Neural cell (in vitro differentiated cells): ENCODE measurements around the gene TSPAN11. TPM values are rescaled to one million over a fixed set of nuclear protein-coding genes. Genes with fewer than 3 reads are reported as not detected.
"Not testable (repeated sequence)": the region's sequence is repeated elsewhere in the genome, so short reads cannot be mapped to it uniquely, and the experiment has no call there.

ENCODE experiments used
- H2AFZ ChIP-seq: fragments of 200-600, 300-800 bp; sonication (generic), shearing (Covaris generic); 2 replicates; pipeline ENCODE4 v1.6.0; 2014; ENCODE audit warnings: low read depth, mild to moderate bottlenecking, antibody characterized with exemption, low read length, moderate library complexity
- H3F3A ChIP-seq: fragments of 200-600 bp; shearing (Covaris generic); 2 replicates; pipeline ENCODE4 v1.6.1; 2016; ENCODE audit warnings: mild to moderate bottlenecking, moderate library complexity, mixed read lengths, antibody characterized with exemption, low read length; ENCODE audit not compliant: insufficient read depth, poor library complexity, severe bottlenecking
- H3K27ac ChIP-seq: fragments of 200-600, 300-800 bp; sonication (generic), shearing (Covaris generic); 2 replicates; pipeline ENCODE4 v1.5.1; 2014; ENCODE audit warnings: mild to moderate bottlenecking, low read length, moderate library complexity
- H3K27me3 ChIP-seq: fragments of 300-800, 200-600 bp; sonication (generic), shearing (Covaris generic); 2 replicates; pipeline ENCODE4 v1.6.0; 2014; ENCODE audit warnings: mild to moderate bottlenecking, low read depth, low read length, moderate library complexity; ENCODE audit not compliant: insufficient read depth
- H3K36me3 ChIP-seq: fragments of 300-800, 200-600 bp; sonication (generic), shearing (Covaris generic); 2 replicates; pipeline ENCODE4 v1.5.1; 2014; ENCODE audit warnings: mild to moderate bottlenecking, antibody characterized with exemption, low read length, moderate library complexity; ENCODE audit not compliant: insufficient read depth
- H3K4me2 ChIP-seq: fragments of 300-800, 200-600 bp; sonication (generic), shearing (Covaris generic); 2 replicates; pipeline ENCODE4 v1.6.0; 2014; ENCODE audit warnings: mild to moderate bottlenecking, low read length
- H3K4me3 ChIP-seq: fragments of 300-800, 200-600 bp; sonication (generic), shearing (Covaris generic); 2 replicates; pipeline ENCODE4 v1.5.1; 2014; ENCODE audit warnings: mild to moderate bottlenecking, low read length, moderate library complexity
- H3K79me2 ChIP-seq: fragments of 200-600 bp; shearing (Covaris generic); replicated peaks from 2 replicates; pipeline ENCODE4 v1.6.0; 2014; ENCODE audit warnings: mild to moderate bottlenecking, low read length, moderate library complexity; ENCODE audit not compliant: insufficient read depth
- H3K9ac ChIP-seq: fragments of 300-800, 200-600 bp; sonication (generic), shearing (Covaris generic); 2 replicates; pipeline ENCODE4 v1.6.1; 2016; ENCODE audit warnings: mild to moderate bottlenecking, low read length, mixed read lengths
- H3K9me2 ChIP-seq: fragments of 200-600 bp; shearing (Covaris generic); 2 replicates; pipeline ENCODE4 v1.6.1; 2016; ENCODE audit warnings: mild to moderate bottlenecking, low read length, mixed read lengths; ENCODE audit not compliant: insufficient read depth
- H3K9me3 ChIP-seq: fragments of 200-600, 300-800 bp; sonication (generic), shearing (Covaris generic); 2 replicates; pipeline ENCODE4 v1.6.1; 2016; ENCODE audit warnings: mild to moderate bottlenecking, mixed run types, low read length, moderate library complexity, mixed read lengths
- H4K20me1 ChIP-seq: fragments of 200-600 bp; shearing (Covaris generic); 2 replicates; pipeline ENCODE4 v1.6.1; 2016; ENCODE audit warnings: mild to moderate bottlenecking, mixed run types; ENCODE audit not compliant: insufficient read depth
- EP300 ChIP-seq: fragments of 450-650 bp; conservative IDR thresholded peaks from 2 replicates; pipeline ENCODE4 v1.6.1; 2014; ENCODE audit warnings: antibody characterized with exemption, mild to moderate bottlenecking, moderate library complexity; ENCODE audit not compliant: poor library complexity, severe bottlenecking
- EZH2 ChIP-seq: fragments of 200-600, 300-800 bp; shearing (Covaris generic), sonication (generic); IDR thresholded peaks from 2 replicates; pipeline ENCODE4 v1.6.1; 2014; ENCODE audit warnings: antibody characterized with exemption, low read length, borderline replicate concordance, mild to moderate bottlenecking; ENCODE audit not compliant: insufficient read depth, poor library complexity, severe bottlenecking
- MXI1 ChIP-seq: fragments of 450-650 bp; conservative IDR thresholded peaks from 2 replicates; pipeline ENCODE4 v1.6.1; 2014; ENCODE audit warnings: antibody characterized with exemption, mild to moderate bottlenecking; ENCODE audit not compliant: poor library complexity, severe bottlenecking
- POLR2AphosphoS5 ChIP-seq: IDR thresholded peaks from 2 replicates; pipeline ENCODE4 v1.6.1; 2012
- RAD21 ChIP-seq: fragments of 450-650 bp; conservative IDR thresholded peaks from 2 replicates; pipeline ENCODE4 v1.6.1; 2014; ENCODE audit warnings: antibody characterized with exemption, mild to moderate bottlenecking, moderate library complexity
- REST ChIP-seq: IDR thresholded peaks from 2 replicates; pipeline ENCODE4 v1.6.1; 2012; ENCODE audit warnings: borderline replicate concordance
- SMC3 ChIP-seq: fragments of 450-650 bp; conservative IDR thresholded peaks from 2 replicates; pipeline ENCODE4 v1.6.1; 2014; ENCODE audit warnings: antibody characterized with exemption, mild to moderate bottlenecking, moderate library complexity; ENCODE audit not compliant: poor library complexity
- TAF1 ChIP-seq: IDR thresholded peaks from 2 replicates; pipeline ENCODE4 v1.6.1; 2012; ENCODE audit warnings: low read depth
- polyA plus RNA-seq: library from polyadenylated mRNA; depleted of rRNA; stranded (reverse); fragments of >200 nt; gene quantifications from 2 replicates; pipeline ENCODE4 v1.2.3, GENCODE V29; 2014
- TF ChIP-seq, protein P1 (sequence below): fragments of 450-650 bp; IDR thresholded peaks from 2 replicates; pipeline ENCODE4 v1.5.1; 2014; ENCODE audit warnings: antibody characterized with exemption, mild to moderate bottlenecking, moderate library complexity; ENCODE audit not compliant: poor library complexity, severe bottlenecking

TSPAN11 gene
- polyA plus RNA-seq, 1 donor from 2014 or later, result 5.6 TPM

DNA sequence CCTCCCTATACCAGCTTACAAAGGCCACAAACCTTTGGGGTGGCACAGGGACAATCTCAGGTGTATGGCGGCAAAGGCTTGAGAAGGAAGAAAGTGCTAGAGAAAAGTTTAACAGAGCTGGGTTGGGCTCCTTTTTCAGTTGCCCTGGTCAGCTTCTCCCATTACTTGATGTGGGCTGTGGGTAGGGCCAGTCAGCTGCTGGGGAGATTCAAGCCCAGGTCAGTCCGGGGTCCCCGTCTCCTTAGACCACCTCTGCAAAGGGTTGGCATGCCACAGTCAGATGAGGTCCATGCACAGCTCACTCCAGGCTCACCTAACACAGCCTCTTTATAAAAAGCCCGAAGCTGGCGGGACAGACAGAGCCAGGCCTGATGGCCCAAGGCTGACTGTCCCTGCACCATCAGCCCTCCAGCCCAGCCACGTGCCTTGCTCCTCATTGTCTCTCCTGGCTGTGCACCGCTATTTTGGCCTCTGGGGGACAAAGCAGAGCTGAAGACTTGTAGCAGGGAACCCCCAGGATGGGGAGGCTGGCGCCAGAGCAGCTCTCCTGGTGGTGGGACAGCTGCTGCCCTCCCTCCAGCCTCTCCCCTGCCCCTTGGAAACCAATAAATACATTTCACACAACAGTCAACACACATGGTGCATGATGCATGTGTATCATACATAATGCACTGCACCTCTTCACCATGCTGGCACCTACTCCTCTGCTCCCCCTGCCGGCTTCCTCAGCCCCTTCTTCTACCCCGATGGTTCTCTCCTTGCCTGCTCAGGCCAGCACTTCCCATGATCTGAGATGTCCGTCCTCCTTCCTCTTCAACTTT lies 85.4 kb downstream of the TSPAN11 start:
- H3K9ac ChIP-seq, result no peak overlapping the region
- no peaks in the 10 kb centered on the region for H3F3A ChIP-seq
- no peak overlapping the region for H2AFZ ChIP-seq
- H3K9me3 ChIP-seq, result no peaks in the 10 kb centered on the region
- H3K9me2 ChIP-seq, result no peaks in the 10 kb centered on the region
- H3K36me3 ChIP-seq, result no peaks in the 10 kb centered on the region
- TF ChIP-seq RAD21 (no peak), POLR2AphosphoS5 (no peak), MXI1 (no peak)
- no peak overlapping the region for H3K4me3 ChIP-seq
- H3K27me3 ChIP-seq, result no peaks in the 10 kb centered on the region
- no peaks in the 10 kb centered on the region for H4K20me1 ChIP-seq
- no peak overlapping the region for H3K4me2 ChIP-seq
- no peaks in the 10 kb centered on the region for H3K79me2 ChIP-seq
- no peak overlapping the region for H3K27ac ChIP-seq

GRCh38 chr12:31012567-31012891 lies 86.0 kb downstream of the TSPAN11 start:
- not testable (repeated sequence) for H3K4me2 ChIP-seq, H3K79me2 ChIP-seq, H3K27me3 ChIP-seq, H3F3A ChIP-seq, H2AFZ ChIP-seq, H3K36me3 ChIP-seq, H3K9ac ChIP-seq, H3K9me3 ChIP-seq, H3K27ac ChIP-seq, H3K4me3 ChIP-seq, H4K20me1 ChIP-seq, H3K9me2 ChIP-seq

DNA sequence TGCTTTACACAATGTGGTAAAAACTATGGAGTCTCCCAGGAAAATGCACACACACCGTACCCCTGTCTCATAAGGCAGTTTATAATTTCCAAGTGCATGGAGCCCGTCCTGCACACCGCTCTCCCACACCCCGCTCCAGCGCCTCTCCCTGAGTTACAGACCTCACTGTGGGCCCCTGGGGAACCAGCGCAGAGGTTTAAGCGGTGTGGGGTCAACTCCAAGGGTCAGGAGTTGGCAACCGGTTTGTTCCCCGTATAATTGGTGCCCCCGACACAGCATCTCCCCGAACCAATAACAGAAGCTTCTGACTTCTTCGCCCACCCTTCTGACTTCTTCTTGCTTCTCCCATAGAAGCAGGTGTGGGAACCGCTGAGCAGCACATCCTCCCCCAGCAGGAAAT lies 88.7 kb downstream of the TSPAN11 start:
- Histone ChIP-seq H3K4me3 (no peak overlapping the region), H4K20me1 (no peaks in the 10 kb centered on the region), H3K27ac (no peak overlapping the region), H3K27me3 (no peaks in the 10 kb centered on the region), H2AFZ (no peak overlapping the region), H3F3A (no peaks in the 10 kb centered on the region), H3K9ac (no peak overlapping the region), H3K79me2 (no peaks in the 10 kb centered on the region), H3K4me2 (no peak overlapping the region), H3K9me3 (no peaks in the 10 kb centered on the region), H3K36me3 (no peaks in the 10 kb centered on the region), H3K9me2 (no peaks in the 10 kb centered on the region)
- no peak for TF ChIP-seq EZH2
- no peak for TF ChIP-seq RAD21
- TF ChIP-seq SMC3, result no peak
- TF ChIP-seq, protein P1, sequence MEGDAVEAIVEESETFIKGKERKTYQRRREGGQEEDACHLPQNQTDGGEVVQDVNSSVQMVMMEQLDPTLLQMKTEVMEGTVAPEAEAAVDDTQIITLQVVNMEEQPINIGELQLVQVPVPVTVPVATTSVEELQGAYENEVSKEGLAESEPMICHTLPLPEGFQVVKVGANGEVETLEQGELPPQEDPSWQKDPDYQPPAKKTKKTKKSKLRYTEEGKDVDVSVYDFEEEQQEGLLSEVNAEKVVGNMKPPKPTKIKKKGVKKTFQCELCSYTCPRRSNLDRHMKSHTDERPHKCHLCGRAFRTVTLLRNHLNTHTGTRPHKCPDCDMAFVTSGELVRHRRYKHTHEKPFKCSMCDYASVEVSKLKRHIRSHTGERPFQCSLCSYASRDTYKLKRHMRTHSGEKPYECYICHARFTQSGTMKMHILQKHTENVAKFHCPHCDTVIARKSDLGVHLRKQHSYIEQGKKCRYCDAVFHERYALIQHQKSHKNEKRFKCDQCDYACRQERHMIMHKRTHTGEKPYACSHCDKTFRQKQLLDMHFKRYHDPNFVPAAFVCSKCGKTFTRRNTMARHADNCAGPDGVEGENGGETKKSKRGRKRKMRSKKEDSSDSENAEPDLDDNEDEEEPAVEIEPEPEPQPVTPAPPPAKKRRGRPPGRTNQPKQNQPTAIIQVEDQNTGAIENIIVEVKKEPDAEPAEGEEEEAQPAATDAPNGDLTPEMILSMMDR, result no peak
- TF ChIP-seq MXI1, result no peak
- TF ChIP-seq EP300, result no peak
- no peak for TF ChIP-seq TAF1
- TF ChIP-seq POLR2AphosphoS5, result no peak

- H3K79me2 ChIP-seq, result no peaks in the 10 kb centered on the region
- no peaks in the 10 kb centered on the region for H3K36me3 ChIP-seq
- TF ChIP-seq POLR2AphosphoS5 (no peak), REST (no peak), MXI1 (no peak), RAD21 (no peak), EP300 (no peak), EZH2 (no peak), SMC3 (no peak), TAF1 (no peak)
- TF ChIP-seq, protein P1, result no peak
- no peaks in the 10 kb centered on the region for H3K9me2 ChIP-seq
- H3K27me3 ChIP-seq, result no peaks in the 10 kb centered on the region
- no peak overlapping the region for H2AFZ ChIP-seq
- H3K4me3 ChIP-seq, result no peak overlapping the region
- H3K9ac ChIP-seq, result no peak overlapping the region
- H3K4me2 ChIP-seq, result no peak overlapping the region
- H4K20me1 ChIP-seq, result no peaks in the 10 kb centered on the region
- H3F3A ChIP-seq, result no peaks in the 10 kb centered on the region
- no peaks in the 10 kb centered on the region for H3K9me3 ChIP-seq
- H3K27ac ChIP-seq, result no peak overlapping the region
These were observed 89.5 kb downstream of the TSPAN11 start for GRCh38 chr12:31016057-31016456.
